HG02571 (cell line): ENCODE measurements around the gene GRK5.

Source experiments
- ATAC-seq: cut with Tn5 transposase; IDR thresholded peaks from one replicate; pipeline ENCODE4 v1.9.1; 2021; ENCODE audit warnings: mild to moderate bottlenecking, moderate library complexity; ENCODE audit not compliant: unreplicated experiment

GRK5 gene

GRCh38 chr10:119292968-119293760 lies 85.8 kb downstream of the GRK5 start:
- ATAC-seq, result no peak

GRCh38 chr10:119296703-119297102 lies 89.3 kb downstream of the GRK5 start:
- ATAC-seq, result no peak

- ATAC-seq, result no peak
Measured at GRCh38 chr10:119297207-119297968, 90.0 kb downstream of the GRK5 start.

GRCh38 chr10:119298810-119299209 lies 91.4 kb downstream of the GRK5 start:
- ATAC-seq, result no peak

GRCh38 chr10:119299531-119299930 lies 92.2 kb downstream of the GRK5 start:
- no peak for ATAC-seq

GRCh38 chr10:119301397-119301796 lies 94.0 kb downstream of the GRK5 start:
- ATAC-seq, result no peak

GRCh38 chr10:119302172-119302571 lies 94.8 kb downstream of the GRK5 start:
- no peak for ATAC-seq

GRCh38 chr10:119302591-119303253 lies 95.4 kb downstream of the GRK5 start:
- ATAC-seq, result no peak

GRCh38 chr10:119303886-119304285 lies 96.5 kb downstream of the GRK5 start:
- no peak for ATAC-seq

- ATAC-seq, result no peak
Measured at GRCh38 chr10:119304541-119304940, 97.2 kb downstream of the GRK5 start.

GRCh38 chr10:119305860-119306513 lies 98.6 kb downstream of the GRK5 start:
- peak; percentile 54 for ATAC-seq

GRCh38 chr10:119306514-119306951 lies 99.2 kb downstream of the GRK5 start:
- ATAC-seq, result peak; percentile 72

GRCh38 chr10:119306986-119307392 lies 99.6 kb downstream of the GRK5 start:
- peak; percentile 2 for ATAC-seq

GRCh38 chr10:119308089-119308488 lies 100.7 kb downstream of the GRK5 start:
- no peak for ATAC-seq

- no peak for ATAC-seq
Measured at GRCh38 chr10:119308551-119309422, 101.4 kb downstream of the GRK5 start.

GRCh38 chr10:119309423-119309770 lies 102.0 kb downstream of the GRK5 start:
- no peak for ATAC-seq

- ATAC-seq, result no peak
Measured at GRCh38 chr10:119310806-119311205, 103.4 kb downstream of the GRK5 start.

- ATAC-seq, result no peak
Measured at GRCh38 chr10:119312241-119312640, 104.9 kb downstream of the GRK5 start.

GRCh38 chr10:119313024-119313423 lies 105.7 kb downstream of the GRK5 start:
- no peak for ATAC-seq

GRCh38 chr10:119313644-119314043 lies 106.3 kb downstream of the GRK5 start:
- peak; percentile 69 for ATAC-seq
